Activated CD4-positive, alpha-beta memory T cell treated with anti-CD3 and anti-CD28 coated beads for 36 hours (primary cell): ENCODE measurements around the gene ACTR3C. TPM values are rescaled to one million over a fixed set of nuclear protein-coding genes. Genes with fewer than 3 reads are reported as not detected.

Source experiments
- CTCF ChIA-PET: fragments of 350-600 bp; sonication (Branson Sonifier 250); formaldehyde crosslinking; loops from one replicate; lab custom pipeline; 2021; ENCODE audit warnings: antibody characterized with exemption, inconsistent platforms; lab: Charles Lee
- POLR2A ChIA-PET: fragments of 350-600 bp; sonication (Branson Sonifier 250); formaldehyde crosslinking; loops from one replicate; lab custom pipeline; 2021; ENCODE audit warnings: antibody characterized with exemption; lab: Charles Lee
- DNase-seq: peaks from one replicate; pipeline ENCODE4 v3.0.0-alpha.2; 2020
- H3K27ac Mint-ChIP-seq: one replicate; pipeline ENCODE4 v1.8.0; 2021; ENCODE audit warnings: mixed read lengths
- H3K27me3 Mint-ChIP-seq: one replicate; pipeline ENCODE4 v1.8.0; 2021; ENCODE audit warnings: mixed read lengths
- H3K36me3 Mint-ChIP-seq: one replicate; pipeline ENCODE4 v1.8.0; 2021; ENCODE audit warnings: mixed read lengths
- H3K4me1 Mint-ChIP-seq: one replicate; pipeline ENCODE4 v1.8.0; 2021; ENCODE audit warnings: low read depth, mixed read lengths
- H3K4me3 Mint-ChIP-seq: one replicate; pipeline ENCODE4 v1.8.0; 2021; ENCODE audit warnings: mild to moderate bottlenecking, mixed read lengths
- H3K9me3 Mint-ChIP-seq: one replicate; pipeline ENCODE4 v1.8.0; 2021; ENCODE audit warnings: mixed read lengths
- intact Hi-C: fragments of 100-400 bp; cut with micrococcal nuclease; formaldehyde crosslinking; loops from one replicate; pipeline ENCODE4 v1.15.1; 2023
- total RNA-seq, 2 experiments: library from RNA; stranded (reverse); gene quantifications; one replicate each; pipeline ENCODE4 v1.2.3, GENCODE V29; 2021

The ACTR3C gene
- total RNA-seq, 2 experiments from 2014 or later = 8.0 to 8.8 TPM

DNA sequence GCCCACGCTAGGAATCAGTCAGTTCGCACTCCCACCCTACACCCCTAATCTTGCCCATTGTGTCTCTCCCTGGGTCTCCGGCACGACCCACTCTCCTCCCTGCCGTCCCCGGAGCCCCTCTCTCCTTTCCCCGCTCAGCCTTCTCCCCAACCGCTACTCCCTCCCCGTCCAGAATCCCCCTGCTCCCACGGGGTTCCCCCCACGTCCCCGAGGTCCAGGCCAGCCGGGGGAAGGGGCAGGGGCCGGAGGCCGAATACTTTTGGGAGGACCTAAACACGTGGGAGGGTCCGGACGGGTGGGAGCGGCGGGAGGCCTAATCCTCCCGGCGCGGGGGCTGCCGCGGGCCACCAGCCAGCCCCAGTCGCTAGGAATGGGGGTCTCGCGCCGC lies 17.5 kb upstream of the ACTR3C start:
- Mint-ChIP-seq H3K27ac (no peak overlapping the region), H3K4me1 (peaks cover 4% of the 10 kb centered on the region), H3K36me3 (peaks cover 12% of the 10 kb centered on the region), H3K4me3 (no peak overlapping the region), H3K27me3 (peaks cover 29% of the 10 kb centered on the region), H3K9me3 (peaks cover 4% of the 10 kb centered on the region)
- no peak for DNase-seq
- CTCF ChIA-PET = no interaction called here
- intact Hi-C loops = no loop called here
- POLR2A ChIA-PET = no interaction called here

DNA sequence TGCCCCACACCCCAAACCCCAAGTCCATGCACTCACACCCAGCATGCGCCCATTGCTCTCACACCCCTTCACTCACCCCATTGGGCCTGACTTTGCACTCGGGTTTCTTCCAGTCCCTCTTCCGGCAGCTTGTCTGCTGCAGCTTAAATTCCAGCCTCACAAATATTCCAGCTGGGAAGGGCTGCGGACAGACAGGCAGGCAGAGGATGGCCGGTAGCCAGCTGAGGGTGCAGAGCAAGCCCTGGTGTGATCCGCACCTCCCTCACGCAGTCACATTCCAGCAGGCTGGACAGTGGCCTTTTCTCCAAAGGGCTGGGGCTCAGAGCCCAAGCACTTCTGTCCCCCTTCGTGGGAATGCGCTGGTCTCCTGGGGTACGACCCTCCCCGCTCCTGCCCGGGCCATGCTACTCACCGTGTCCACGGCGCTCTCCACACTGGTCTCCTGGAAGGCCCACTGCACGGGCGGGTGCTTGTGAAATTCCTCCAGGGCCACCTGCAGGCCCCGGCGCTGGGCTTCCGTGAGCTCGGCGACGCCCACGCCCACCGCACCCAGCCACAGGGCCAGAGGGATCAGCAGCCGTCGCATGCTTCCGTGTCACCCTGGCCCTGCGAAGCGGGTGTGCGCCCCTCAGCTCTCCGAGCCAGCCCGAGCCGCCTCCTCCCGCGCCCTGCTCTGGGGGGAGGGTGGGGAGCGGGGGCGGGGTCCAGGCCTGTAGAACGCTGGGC lies 16.8 kb upstream of the ACTR3C start:
- Mint-ChIP-seq H3K36me3 (peaks cover 12% of the 10 kb centered on the region), H3K27ac (no peak overlapping the region), H3K9me3 (peaks cover 4% of the 10 kb centered on the region), H3K4me3 (no peak overlapping the region), H3K27me3 (peaks cover 29% of the 10 kb centered on the region), H3K4me1 (peaks cover 4% of the 10 kb centered on the region)
- ChIA-PET CTCF (interaction anchor here (1.3 kb wide), 1 partner anchor 15 kb away, joined by 3 read pairs; no protein-coding TSS in a partner anchor), POLR2A (no interaction called here)
- DNase-seq = no peak
- intact Hi-C loops = no loop called here

GRCh38 chr7:150339409-150339809 lies 16.1 kb upstream of the ACTR3C start:
- intact Hi-C loops = no loop called here

DNA sequence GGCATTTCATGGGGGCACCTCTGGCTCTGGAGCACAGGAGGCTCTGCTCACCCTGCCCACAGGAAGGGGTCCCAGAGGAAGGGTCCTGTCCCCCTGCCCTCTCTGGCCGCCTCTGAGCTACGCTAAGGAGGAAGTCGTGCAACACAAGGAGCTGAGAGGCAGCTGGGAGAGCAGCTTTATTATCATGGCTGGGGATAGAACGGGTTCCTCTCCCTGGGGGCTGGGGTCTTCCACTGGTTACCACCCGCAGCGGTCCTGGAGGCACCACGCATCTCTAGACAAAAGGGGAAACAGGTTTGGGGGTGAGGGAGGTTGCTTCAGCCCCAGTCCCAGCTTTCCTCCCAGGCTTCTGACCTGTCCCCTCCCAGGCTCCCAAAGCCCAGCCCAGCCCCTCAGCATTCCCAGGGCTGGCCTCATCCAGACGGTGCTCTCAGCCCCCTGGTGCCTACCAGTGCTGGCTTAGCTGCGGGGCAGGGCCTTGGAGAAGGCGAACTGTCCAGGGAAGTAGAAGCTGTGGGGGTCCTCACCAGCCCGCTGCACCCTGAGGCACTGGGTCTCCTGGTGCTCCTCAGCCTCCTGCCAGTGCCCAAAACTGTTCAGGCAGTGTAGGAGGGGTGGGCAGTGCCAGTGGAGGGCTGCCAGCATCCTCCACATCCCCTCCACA lies 15.0 kb upstream of the ACTR3C start:
- Mint-ChIP-seq H3K9me3 (no peaks in the 10 kb centered on the region), H3K4me3 (no peak overlapping the region), H3K36me3 (peaks cover 9% of the 10 kb centered on the region), H3K27ac (no peak overlapping the region), H3K27me3 (peaks cover 25% of the 10 kb centered on the region), H3K4me1 (peaks cover 4% of the 10 kb centered on the region)
- CTCF ChIA-PET = no interaction called here
- intact Hi-C loops = no loop called here
- no peak for DNase-seq
- POLR2A ChIA-PET = no interaction called here

More at GRCh38 chr7:150339409-150339809, 16.1 kb upstream of the ACTR3C start:
- ChIA-PET CTCF (interaction anchor here (1.3 kb wide), 1 partner anchor 16 kb away, joined by 3 read pairs; no protein-coding TSS in a partner anchor), POLR2A (no interaction called here)
- Mint-ChIP-seq H3K27me3 (peaks cover 29% of the 10 kb centered on the region), H3K36me3 (peaks cover 12% of the 10 kb centered on the region), H3K4me1 (peaks cover 4% of the 10 kb centered on the region), H3K27ac (no peak overlapping the region), H3K9me3 (peaks cover 4% of the 10 kb centered on the region), H3K4me3 (no peak overlapping the region)
- no peak for DNase-seq

DNA sequence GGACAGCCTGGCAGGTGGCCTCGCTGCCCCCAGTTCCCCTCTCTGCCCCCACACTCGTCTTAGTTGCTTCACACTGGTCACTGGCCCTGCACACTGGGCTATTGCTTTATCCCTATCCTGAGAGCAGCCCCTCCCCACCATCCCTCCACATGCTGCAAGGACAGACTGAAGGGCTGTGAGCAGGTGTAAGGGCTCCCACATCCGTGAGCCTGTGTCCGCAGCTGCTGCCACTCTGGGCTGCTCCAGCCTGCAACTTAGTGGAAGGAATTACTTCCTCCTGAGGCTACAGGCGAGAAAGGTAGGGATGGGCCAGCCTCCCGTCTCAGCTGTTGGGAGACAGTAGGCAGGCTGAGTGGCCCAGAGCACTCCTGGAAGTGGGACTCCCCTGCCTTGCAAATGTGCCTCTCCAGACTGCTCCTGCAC lies 14.3 kb upstream of the ACTR3C start:
- intact Hi-C loops = no loop called here
- Mint-ChIP-seq H3K27ac (no peak overlapping the region), H3K4me1 (peaks cover 4% of the 10 kb centered on the region), H3K27me3 (peaks cover 20% of the 10 kb centered on the region), H3K36me3 (peaks cover 9% of the 10 kb centered on the region), H3K4me3 (no peak overlapping the region), H3K9me3 (no peaks in the 10 kb centered on the region)
- ChIA-PET CTCF (no interaction called here), POLR2A (no interaction called here)
- no peak for DNase-seq

GRCh38 chr7:150337179-150337578 lies 13.8 kb upstream of the ACTR3C start:
- Mint-ChIP-seq H3K27me3 (peaks cover 18% of the 10 kb centered on the region), H3K36me3 (peaks cover 9% of the 10 kb centered on the region), H3K4me1 (peaks cover 4% of the 10 kb centered on the region), H3K9me3 (no peaks in the 10 kb centered on the region), H3K4me3 (no peak overlapping the region), H3K27ac (no peak overlapping the region)
- intact Hi-C loops = no loop called here
- ChIA-PET POLR2A (no interaction called here), CTCF (no interaction called here)
- DNase-seq = no peak

GRCh38 chr7:150336746-150337145 lies 13.4 kb upstream of the ACTR3C start:
- no peak overlapping the region for H3K27ac Mint-ChIP-seq
- H3K36me3 Mint-ChIP-seq = peaks cover 9% of the 10 kb centered on the region
- ChIA-PET CTCF (no interaction called here), POLR2A (no interaction called here)
- DNase-seq = no peak
- intact Hi-C loops = no loop called here
- H3K4me3 Mint-ChIP-seq = no peak overlapping the region
- H3K4me1 Mint-ChIP-seq = peaks cover 4% of the 10 kb centered on the region
- H3K9me3 Mint-ChIP-seq = no peaks in the 10 kb centered on the region
- peaks cover 14% of the 10 kb centered on the region for H3K27me3 Mint-ChIP-seq

DNA sequence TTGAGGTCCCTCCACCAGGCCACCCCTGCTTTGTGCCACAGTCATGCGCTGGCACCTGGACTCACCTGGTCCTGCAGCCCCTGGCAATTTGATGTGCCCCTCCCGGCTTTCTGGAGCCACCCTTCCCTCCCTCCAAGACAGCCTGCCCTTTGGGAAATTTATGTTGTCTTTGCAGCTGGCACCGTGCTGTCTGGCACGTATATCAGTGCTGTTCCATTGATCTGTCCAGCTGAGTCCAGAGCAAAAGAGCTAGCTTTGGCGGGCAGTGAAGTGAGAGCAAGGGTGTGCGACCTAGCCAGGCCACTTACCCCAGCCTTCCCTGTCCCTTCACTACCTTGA lies 12.4 kb upstream of the ACTR3C start:
- DNase-seq = no peak
- Mint-ChIP-seq H3K36me3 (peaks cover 12% of the 10 kb centered on the region), H3K4me1 (peaks cover 2% of the 10 kb centered on the region), H3K9me3 (no peaks in the 10 kb centered on the region), H3K27ac (no peak overlapping the region), H3K4me3 (no peak overlapping the region), H3K27me3 (peaks cover 10% of the 10 kb centered on the region)
- ChIA-PET CTCF (interaction anchor here (0.7 kb wide), 1 partner anchor 452 kb away, joined by 3 read pairs; no protein-coding TSS in a partner anchor), POLR2A (no interaction called here)
- intact Hi-C loops = no loop called here

DNA sequence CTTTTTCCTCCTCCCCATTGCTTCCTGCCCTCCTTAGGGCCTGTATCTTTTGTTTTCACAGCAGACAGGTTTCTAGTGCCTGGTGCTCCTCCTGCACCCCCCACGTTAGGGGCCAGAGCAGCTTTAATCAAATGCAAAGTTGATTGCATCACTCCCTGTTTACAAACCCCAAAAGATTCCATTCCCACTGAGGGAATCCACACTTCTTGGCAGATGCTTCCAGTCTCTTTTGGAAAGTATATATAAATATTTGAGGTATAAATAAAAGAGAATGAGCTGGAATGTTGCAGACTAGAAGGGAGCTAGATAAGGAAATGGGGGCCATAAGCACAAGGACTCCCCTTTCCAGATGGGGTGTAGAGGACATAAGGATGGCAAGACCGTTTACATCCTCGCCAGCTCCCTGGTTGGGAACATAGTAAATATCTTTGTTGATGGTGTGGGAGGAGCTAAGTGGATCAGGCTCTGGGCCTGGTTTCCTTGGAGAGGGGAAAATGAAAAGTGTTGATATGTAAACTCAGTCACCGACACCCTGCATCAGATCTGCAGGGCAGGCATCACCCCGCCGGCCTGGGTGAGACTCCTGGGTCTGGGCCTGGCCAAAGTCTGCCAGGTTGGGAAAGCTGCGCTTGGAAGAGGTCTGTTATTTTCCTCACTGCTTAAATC lies 11.9 kb upstream of the ACTR3C start:
- ChIA-PET CTCF (interaction anchor here (0.7 kb wide), 1 partner anchor 451 kb away, joined by 3 read pairs; no protein-coding TSS in a partner anchor), POLR2A (no interaction called here)

DNA sequence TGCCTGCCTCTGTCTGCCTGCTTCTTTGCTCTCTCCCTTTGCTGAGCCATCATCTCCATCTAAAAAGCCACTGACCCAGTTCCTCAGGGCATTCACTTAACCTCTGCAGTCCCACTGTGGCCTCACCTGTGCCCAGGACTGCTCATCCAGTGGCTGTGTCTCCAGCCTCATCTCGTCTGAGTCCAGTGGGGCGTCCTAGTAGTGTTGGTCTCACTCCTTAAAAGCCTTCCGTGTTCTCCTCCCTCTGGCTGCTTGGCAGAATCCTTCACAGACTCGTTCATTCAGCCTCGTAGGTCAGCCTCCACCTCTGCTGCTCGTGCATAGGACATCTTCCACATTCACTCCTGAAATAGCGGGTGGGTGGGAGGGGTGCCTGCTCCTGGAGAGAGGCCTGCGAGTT lies 10.8 kb upstream of the ACTR3C start:
- no peak overlapping the region for H3K27ac Mint-ChIP-seq
- no peak for DNase-seq

More for the DNA sequence above, 11.9 kb upstream of the ACTR3C start:
- Mint-ChIP-seq H3K36me3 (peaks cover 12% of the 10 kb centered on the region), H3K9me3 (no peaks in the 10 kb centered on the region), H3K27me3 (peaks cover 8% of the 10 kb centered on the region), H3K4me3 (no peak overlapping the region), H3K4me1 (peaks cover 2% of the 10 kb centered on the region), H3K27ac (no peak overlapping the region)
- intact Hi-C loops = no loop called here
- no peak for DNase-seq

DNA sequence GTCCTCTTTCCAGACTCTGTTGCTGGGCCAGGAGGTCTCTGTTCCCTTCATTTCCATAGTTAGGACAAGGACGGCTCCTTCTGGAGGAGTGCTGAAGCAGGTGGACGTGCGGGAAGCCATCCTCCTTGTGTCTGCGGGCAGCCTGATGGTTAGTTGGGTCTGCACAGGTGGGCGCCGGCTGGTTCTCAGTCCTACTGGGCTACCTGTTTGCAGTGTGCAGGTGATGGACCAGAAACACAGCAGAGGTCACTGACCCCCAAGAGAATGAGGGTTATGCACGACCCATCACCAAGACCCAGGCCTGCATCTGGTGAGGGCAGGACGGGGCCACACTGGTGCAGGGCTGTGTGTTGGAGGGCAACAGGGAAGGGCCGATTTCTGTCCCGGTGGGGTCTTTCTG lies 10.3 kb upstream of the ACTR3C start:
- DNase-seq = no peak
- Mint-ChIP-seq H3K27ac (no peak overlapping the region), H3K36me3 (peaks cover 14% of the 10 kb centered on the region), H3K4me1 (no peaks in the 10 kb centered on the region), H3K4me3 (no peak overlapping the region), H3K27me3 (no peaks in the 10 kb centered on the region), H3K9me3 (no peaks in the 10 kb centered on the region)
- intact Hi-C loops = no loop called here
- CTCF ChIA-PET = no interaction called here
- POLR2A ChIA-PET = no interaction called here

More for the DNA sequence above, 10.8 kb upstream of the ACTR3C start:
- Mint-ChIP-seq H3K9me3 (no peaks in the 10 kb centered on the region), H3K27me3 (no peaks in the 10 kb centered on the region), H3K4me3 (no peak overlapping the region), H3K4me1 (no peaks in the 10 kb centered on the region), H3K36me3 (peaks cover 12% of the 10 kb centered on the region)
- intact Hi-C loops = no loop called here
- POLR2A ChIA-PET = no interaction called here
- CTCF ChIA-PET = no interaction called here

- intact Hi-C loops = no loop called here
- ChIA-PET POLR2A (no interaction called here), CTCF (no interaction called here)
- no peak for DNase-seq
- Mint-ChIP-seq H3K9me3 (no peaks in the 10 kb centered on the region), H3K27ac (no peak overlapping the region), H3K4me3 (no peak overlapping the region), H3K4me1 (no peaks in the 10 kb centered on the region), H3K36me3 (peaks cover 16% of the 10 kb centered on the region), H3K27me3 (no peaks in the 10 kb centered on the region)
These were observed 9.7 kb upstream of the ACTR3C start for GRCh38 chr7:150332852-150333635.
